PC-3 (cell line): ENCODE results near the gene PRSS56. TPM values are rescaled to one million over a fixed set of nuclear protein-coding genes. Genes with fewer than 3 reads are reported as not detected.

ENCODE experiments used
- ATAC-seq: fragments of 200-7000 bp; cut with Tn5 transposase; 2 replicates; pipeline ENCODE4 v1.9.1; 2020; ENCODE audit warnings: mild to moderate bottlenecking, moderate library complexity
- BruUV-seq: library from RNA; stranded (reverse); fragments of 400-500 nt; replicated peaks from 2 replicates; lab custom pipeline; 2021; lab: Mats Ljungman, UMichigan
- CTCF ChIA-PET: fragments of 300-600 bp; sonication (Branson Sonifier 250); formaldehyde crosslinking; loops from one replicate; lab custom pipeline; 2022; ENCODE audit warnings: antibody characterized with exemption; lab: Charles Lee
- POLR2A ChIA-PET: fragments of 300-600 bp; sonication (Branson Sonifier 250); formaldehyde crosslinking; loops from one replicate; lab custom pipeline; 2022; ENCODE audit warnings: antibody characterized with exemption; ENCODE audit not compliant: unreplicated experiment; lab: Charles Lee
- DNase-seq: peaks from one replicate; pipeline ENCODE4 v3.0.0-alpha.2; 2015
- H2AFZ ChIP-seq: fragments of 300-600 bp; sonication (generic); 2 replicates; pipeline ENCODE4 v1.6.0; 2016; ENCODE audit warnings: antibody characterized with exemption, low read length
- H3F3A ChIP-seq: fragments of 300-600 bp; sonication (generic); one replicate; pipeline ENCODE4 v1.6.0; 2017; ENCODE audit warnings: antibody characterized with exemption, low read length, control low read depth, mild to moderate bottlenecking; ENCODE audit not compliant: unreplicated experiment
- H3K27ac ChIP-seq: fragments of 300-600 bp; sonication (generic); 2 replicates; pipeline ENCODE4 v1.5.1; 2016; ENCODE audit warnings: mild to moderate bottlenecking, low read length
- H3K27me3 ChIP-seq: fragments of 300-600 bp; sonication (generic); 2 replicates; pipeline ENCODE4 v1.6.1; 2016; ENCODE audit warnings: low read length, mixed read lengths
- H3K36me3 ChIP-seq: fragments of 300-600 bp; sonication (generic); 2 replicates; pipeline ENCODE4 v1.6.1; 2016; ENCODE audit warnings: low read depth, mixed run types, low read length, mixed read lengths
- H3K4me1 ChIP-seq: fragments of 300-600 bp; sonication (generic); 2 replicates; pipeline ENCODE4 v1.5.1; 2016; ENCODE audit warnings: low read length; ENCODE audit not compliant: insufficient read depth
- H3K4me2 ChIP-seq: fragments of 300-600 bp; sonication (generic); 2 replicates; pipeline ENCODE4 v1.6.0; 2016; ENCODE audit warnings: low read length
- H3K4me3 ChIP-seq: fragments of 300-600 bp; sonication (generic); 2 replicates; pipeline ENCODE4 v1.5.1; 2016; ENCODE audit warnings: mild to moderate bottlenecking, low read length, mixed read lengths
- H3K79me2 ChIP-seq: fragments of 300-600 bp; sonication (generic); 2 replicates; pipeline ENCODE4 v1.6.1; 2017; ENCODE audit warnings: low read length, mixed read lengths
- H3K9ac ChIP-seq: fragments of 300-600 bp; sonication (generic); 2 replicates; pipeline ENCODE4 v1.6.0; 2016; ENCODE audit warnings: mild to moderate bottlenecking, low read length
- H3K9me2 ChIP-seq: fragments of 300-600 bp; sonication (generic); replicated peaks from 2 replicates; pipeline ENCODE4 v1.6.1; 2016; ENCODE audit warnings: mixed run types, low read length, mixed read lengths
- H3K9me3 ChIP-seq: fragments of 300-600 bp; sonication (generic); 2 replicates; pipeline ENCODE4 v1.6.1; 2016; ENCODE audit warnings: low read length, mixed read lengths
- H4K20me1 ChIP-seq: fragments of 300-600 bp; sonication (generic); 2 replicates; pipeline ENCODE4 v1.6.1; 2016; ENCODE audit warnings: low read length, mixed read lengths
- CTCF ChIP-seq: fragments of 300-600 bp; sonication (generic); conservative IDR thresholded peaks from 2 replicates; pipeline ENCODE4 v1.5.1; 2017; ENCODE audit warnings: antibody characterized with exemption, low read depth, mild to moderate bottlenecking, low read length
- EZH2 ChIP-seq: fragments of 300-600 bp; sonication (generic); IDR thresholded peaks from one replicate; pipeline ENCODE4 v1.6.1; 2017; ENCODE audit warnings: antibody characterized with exemption, mild to moderate bottlenecking, low read length; ENCODE audit not compliant: unreplicated experiment
- EZH2phosphoT487 ChIP-seq: fragments of 300-600 bp; sonication (generic); IDR thresholded peaks from 2 replicates; pipeline ENCODE4 v1.6.1; 2018; ENCODE audit warnings: mild to moderate bottlenecking, antibody characterized with exemption, low read length, borderline replicate concordance
- intact Hi-C: fragments of 100-400 bp; cut with micrococcal nuclease; formaldehyde crosslinking; loops from 2 replicates; pipeline ENCODE4 v1.9.0; 2023
- total RNA-seq: library from RNA; depleted of rRNA; stranded (reverse); fragments of >200 nt; gene quantifications from 2 replicates; pipeline ENCODE4 v1.2.3, GENCODE V29; 2014

The PRSS56 gene
- total RNA-seq, 1 experiment from 2014 or later: not detected

- Histone ChIP-seq H3K4me3 (no peak within 1 kb of the TSS), H3K27me3 (no peaks in the 10 kb centered on the region), H3F3A (no peaks in the 10 kb centered on the region), H3K4me2 (no peak within 1 kb of the TSS), H4K20me1 (no peaks in the 10 kb centered on the region), H3K4me1 (no peaks in the 10 kb centered on the region), H3K9me2 (no peaks in the 10 kb centered on the region), H3K9me3 (no peaks in the 10 kb centered on the region), H3K27ac (no peak within 1 kb of the TSS), H3K79me2 (no peaks in the 10 kb centered on the region), H2AFZ (no peak within 1 kb of the TSS), H3K36me3 (no peaks in the 10 kb centered on the region), H3K9ac (no peak within 1 kb of the TSS)
- ChIA-PET POLR2A (no interaction called here), CTCF (no interaction called here)
- ATAC-seq (no peak; the same call in 1 of the 2 replicates), DNase-seq (no peak)
- intact Hi-C loops: no loop called here
- TF ChIP-seq EZH2phosphoT487 (no peak), EZH2 (no peak), CTCF (no peak)
- BruUV-seq: no TSS peak
Measured at GRCh38 chr2:232487385-232488096, 32.6 kb upstream of the PRSS56 start, which contains the start of gene ECEL1. Gene ECEL1 (minus strand): TSS chr2:232487834. CDS start chr2:232486653, 1,181 bp downstream.

DNA sequence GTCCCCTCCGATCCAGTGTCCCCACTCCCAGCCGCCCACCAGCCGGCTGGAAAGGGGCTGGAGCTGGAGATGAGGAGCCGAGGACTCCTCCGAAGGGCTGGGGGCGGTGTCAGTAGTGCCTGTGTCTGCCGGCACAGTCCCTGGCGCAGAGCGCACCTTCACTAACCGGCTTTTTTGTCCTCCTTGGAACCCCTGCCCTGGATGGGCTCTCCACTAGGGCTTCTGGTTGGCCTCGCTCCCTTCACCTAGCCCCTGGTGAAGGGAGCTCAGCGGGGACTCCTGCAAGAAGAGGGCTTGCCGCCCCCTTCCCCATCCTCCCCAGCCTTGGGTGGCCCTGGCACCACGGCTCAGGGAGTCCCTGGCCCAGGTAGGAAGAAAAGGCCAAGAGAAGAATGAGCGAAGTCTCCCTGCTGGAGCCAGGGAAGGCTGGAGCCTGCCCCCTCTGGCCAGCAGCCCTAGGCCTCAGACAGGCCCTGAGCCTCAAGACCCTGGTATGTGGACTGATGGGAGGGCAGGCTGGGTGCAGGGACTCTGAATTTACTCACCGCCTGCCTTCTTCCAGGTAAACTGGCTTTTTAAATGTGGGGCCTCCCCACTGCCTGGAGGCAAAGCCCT lies 32.0 kb upstream of the PRSS56 start:
- intact Hi-C loops: no loop called here
- Histone ChIP-seq H3K9me2 (no peaks in the 10 kb centered on the region), H3K4me1 (no peaks in the 10 kb centered on the region), H3K9ac (no peak overlapping the region), H3K27ac (no peak overlapping the region), H2AFZ (no peak overlapping the region), H3K9me3 (no peaks in the 10 kb centered on the region), H4K20me1 (no peaks in the 10 kb centered on the region), H3K4me2 (no peak overlapping the region), H3K36me3 (no peaks in the 10 kb centered on the region), H3K79me2 (no peaks in the 10 kb centered on the region), H3K4me3 (no peak overlapping the region), H3F3A (no peaks in the 10 kb centered on the region), H3K27me3 (no peaks in the 10 kb centered on the region)
- BruUV-seq: no TSS peak
- POLR2A ChIA-PET: no interaction called here
- DNase-seq (no peak), ATAC-seq (0 out of 2 replicates have a peak, but pooled peaks have one; percentile 27)
- TF ChIP-seq CTCF (no peak), EZH2phosphoT487 (no peak), EZH2 (no peak)
- CTCF ChIA-PET: no interaction called here

GRCh38 chr2:232488721-232489300 lies 31.4 kb upstream of the PRSS56 start:
- H3K9me2 ChIP-seq: no peaks in the 10 kb centered on the region
- DNase-seq: no peak
- H3K79me2 ChIP-seq: no peaks in the 10 kb centered on the region
- no peaks in the 10 kb centered on the region for H3K27me3 ChIP-seq
- H3K36me3 ChIP-seq: no peaks in the 10 kb centered on the region
- no peaks in the 10 kb centered on the region for H4K20me1 ChIP-seq
- no peaks in the 10 kb centered on the region for H3F3A ChIP-seq
- no peak overlapping the region for H3K4me2 ChIP-seq
- intact Hi-C loops: no loop called here
- no peak overlapping the region for H3K4me3 ChIP-seq
- ChIA-PET POLR2A (no interaction called here), CTCF (no interaction called here)
- H3K27ac ChIP-seq: no peak overlapping the region
- H2AFZ ChIP-seq: no peak overlapping the region
- no peak for ATAC-seq
- H3K9ac ChIP-seq: no peak overlapping the region
- TF ChIP-seq CTCF: no peak
- TF ChIP-seq EZH2: no peak
- TF ChIP-seq EZH2phosphoT487: no peak
- no peaks in the 10 kb centered on the region for H3K4me1 ChIP-seq
- BruUV-seq: no TSS peak
- no peaks in the 10 kb centered on the region for H3K9me3 ChIP-seq
